GM19463 (cell line): ENCODE results near the gene HSBP1L1.

Experiments
- ATAC-seq: cut with Tn5 transposase; IDR thresholded peaks from one replicate; pipeline ENCODE4 v1.9.1; 2021; ENCODE audit warnings: mild to moderate bottlenecking, moderate library complexity; ENCODE audit not compliant: unreplicated experiment

Gene HSBP1L1

DNA sequence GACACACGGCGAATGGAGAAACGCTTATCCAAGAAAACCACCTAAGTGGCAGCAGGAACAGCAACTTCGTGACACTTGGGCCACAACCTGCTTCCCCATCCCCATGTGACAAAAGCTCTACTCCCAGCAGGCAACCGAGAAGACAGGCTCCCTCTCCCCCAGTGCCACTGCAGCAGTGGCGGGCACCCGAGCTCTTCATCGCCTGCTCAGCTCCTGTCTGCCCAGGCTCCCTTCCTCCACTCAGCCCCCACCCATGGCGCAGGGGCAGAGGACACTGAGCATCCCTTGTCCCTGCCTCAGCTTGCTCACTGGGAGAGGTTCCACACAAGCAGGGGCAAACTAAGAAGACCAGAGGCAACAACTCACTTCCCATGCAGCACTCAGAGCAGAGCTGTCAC lies 35.9 kb upstream of the HSBP1L1 start:
- ATAC-seq: no peak

DNA sequence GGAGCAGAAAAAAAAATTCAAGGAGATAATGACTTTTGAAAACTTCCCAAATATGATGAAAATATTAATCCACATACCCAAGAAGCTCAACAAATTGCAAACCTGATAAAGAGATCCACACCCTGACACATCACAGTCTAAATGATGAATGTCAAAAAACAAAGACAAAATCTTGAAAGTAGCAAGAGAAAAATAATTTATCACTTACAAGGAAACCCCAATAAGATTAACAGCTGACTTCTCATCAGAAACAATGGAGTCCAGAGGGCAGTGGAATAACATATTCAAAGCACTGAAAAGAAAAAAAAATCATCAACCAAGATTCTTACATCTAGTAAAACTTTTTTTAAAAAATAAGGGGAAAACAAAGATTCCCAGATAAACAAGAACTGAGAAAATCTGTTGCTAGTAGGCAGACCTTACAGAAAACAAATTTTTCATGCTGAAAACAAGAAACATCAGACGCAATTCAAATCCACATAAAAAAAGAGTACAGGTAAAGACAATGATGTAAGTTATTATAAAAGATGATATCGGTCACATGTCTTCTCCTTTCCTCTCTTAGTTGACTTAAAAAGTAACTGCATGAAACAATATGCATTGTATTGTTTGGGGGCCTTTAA lies 34.3 kb upstream of the HSBP1L1 start:
- ATAC-seq: no peak

DNA sequence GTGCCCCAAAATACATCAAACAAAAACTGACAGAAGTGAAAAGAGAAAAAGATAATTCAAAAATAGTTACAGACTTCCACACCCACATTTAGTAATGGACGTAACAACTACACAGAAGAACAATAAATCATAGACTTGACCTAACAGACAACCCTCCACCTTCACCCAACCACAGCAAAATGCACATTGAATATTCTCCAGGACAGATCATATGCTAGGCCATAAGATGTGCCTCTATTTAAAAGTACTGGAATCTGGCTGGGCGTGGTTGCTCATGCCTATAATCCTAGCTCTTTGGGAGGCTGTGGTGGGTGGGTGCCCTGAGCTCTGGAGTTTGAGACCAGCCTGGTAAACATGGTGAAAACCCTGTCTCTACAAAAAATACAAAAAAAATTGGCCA lies 33.0 kb upstream of the HSBP1L1 start:
- ATAC-seq: no peak

DNA sequence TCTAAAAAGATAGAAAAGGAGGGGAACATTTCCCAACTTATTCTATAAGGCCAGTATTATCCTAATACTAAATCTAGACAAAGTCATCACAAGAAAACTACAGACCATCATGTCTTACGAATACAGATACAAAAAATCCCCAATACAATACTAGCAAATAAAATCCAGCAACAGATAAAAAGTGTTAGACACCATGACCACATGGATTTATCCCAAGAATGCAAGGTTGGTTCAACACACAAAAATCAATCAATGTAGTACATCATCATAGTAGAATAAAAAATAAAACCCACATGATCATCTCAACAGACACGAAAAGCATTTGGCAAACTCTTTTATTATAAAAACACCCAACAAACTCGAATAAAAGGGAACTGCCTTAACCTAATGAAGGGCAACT lies 31.5 kb upstream of the HSBP1L1 start:
- ATAC-seq: no peak

DNA sequence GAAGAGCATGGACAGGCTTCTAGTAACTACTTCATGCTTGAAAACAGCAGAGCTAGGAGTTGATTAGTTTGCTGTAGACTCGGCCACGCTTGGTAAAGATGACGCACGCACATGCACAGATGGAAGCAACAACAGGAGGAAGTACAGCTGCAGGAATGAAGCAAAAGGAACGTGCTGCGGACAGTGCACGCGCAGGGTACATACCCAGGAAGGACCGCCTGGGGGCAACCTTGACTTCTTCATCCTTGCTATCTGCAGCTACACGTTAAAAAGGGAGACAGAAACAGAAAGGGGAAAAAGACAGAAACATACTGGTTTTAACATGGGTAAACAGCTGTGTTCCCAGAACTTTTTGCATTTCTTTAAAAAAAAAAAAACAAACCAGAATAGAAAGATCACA lies 30.7 kb upstream of the HSBP1L1 start:
- ATAC-seq: no peak

DNA sequence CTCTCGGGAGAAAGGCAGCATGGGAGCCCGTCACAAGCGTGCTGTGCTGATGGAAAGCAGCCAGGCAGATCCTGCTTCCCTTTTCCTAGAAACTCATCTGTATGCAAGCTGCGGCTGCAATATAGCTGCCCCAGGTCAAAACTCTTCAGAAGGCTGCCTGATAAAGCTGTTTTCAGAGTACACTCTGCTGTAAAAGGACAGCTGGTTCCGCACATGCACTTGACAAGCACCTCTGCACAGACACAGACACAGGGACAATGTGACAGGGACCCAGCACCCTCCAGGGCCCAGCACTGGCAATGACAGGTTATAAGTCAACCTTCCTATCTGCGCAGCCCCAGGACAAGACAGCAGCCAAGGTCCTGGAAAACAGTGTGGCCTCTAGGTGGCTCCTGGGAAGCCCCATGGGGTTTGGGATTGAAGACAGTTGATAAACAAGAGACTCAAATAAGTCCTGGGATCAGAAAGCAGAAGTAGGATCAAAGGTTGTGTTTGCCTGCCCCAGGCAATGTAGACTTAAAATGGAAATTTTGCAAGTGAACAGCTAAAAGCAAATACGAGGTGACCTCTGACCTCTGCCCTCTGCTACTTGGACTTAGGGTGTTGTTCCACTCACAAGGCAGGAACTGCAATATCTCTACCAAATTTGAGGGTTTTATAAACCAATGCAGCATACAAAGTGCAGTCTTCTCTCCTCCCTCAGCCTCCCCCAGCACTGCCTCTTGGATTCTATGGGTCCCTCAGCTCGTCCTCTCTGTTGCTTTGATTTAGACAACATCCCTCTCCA lies 29.9 kb upstream of the HSBP1L1 start:
- ATAC-seq: no peak

DNA sequence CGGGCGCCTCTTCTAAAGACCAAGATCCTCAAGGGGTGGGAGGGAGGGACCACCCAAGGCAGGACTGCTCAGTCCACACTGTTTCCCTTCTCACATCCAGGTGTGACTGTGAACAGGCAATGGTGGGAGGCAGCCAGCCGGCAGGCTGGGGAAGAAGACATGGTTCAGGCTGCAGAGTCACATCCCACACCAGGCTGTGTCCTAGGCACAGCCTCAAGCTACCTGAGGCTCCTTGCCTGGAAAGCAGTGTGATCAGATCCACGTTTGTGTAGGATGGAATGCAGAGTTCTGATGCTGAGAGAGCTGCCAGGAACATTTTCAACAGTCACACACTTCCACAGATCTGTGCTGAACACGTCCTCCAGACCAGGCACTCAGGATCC lies 29.4 kb upstream of the HSBP1L1 start:
- ATAC-seq: no peak

DNA sequence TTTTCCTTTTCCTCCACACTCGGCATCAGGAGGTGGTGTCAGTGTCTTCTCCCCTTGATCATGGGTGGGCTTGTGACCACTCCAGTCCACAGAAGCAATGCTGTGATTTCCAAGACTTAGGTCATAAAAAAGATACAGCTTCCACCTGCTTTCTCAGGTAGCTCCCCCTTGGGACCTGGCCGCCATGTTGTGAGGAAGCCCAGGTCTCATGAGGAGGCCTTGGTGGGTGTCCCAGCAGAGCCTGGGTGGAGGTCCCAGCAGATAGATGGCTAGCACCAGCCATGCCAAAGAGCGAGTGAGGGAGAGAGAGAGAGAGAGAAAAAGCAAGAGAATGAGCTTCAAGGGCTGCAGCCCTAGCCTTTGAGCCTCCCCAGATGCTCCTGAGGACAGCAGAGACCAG lies 28.9 kb upstream of the HSBP1L1 start:
- no peak for ATAC-seq

DNA sequence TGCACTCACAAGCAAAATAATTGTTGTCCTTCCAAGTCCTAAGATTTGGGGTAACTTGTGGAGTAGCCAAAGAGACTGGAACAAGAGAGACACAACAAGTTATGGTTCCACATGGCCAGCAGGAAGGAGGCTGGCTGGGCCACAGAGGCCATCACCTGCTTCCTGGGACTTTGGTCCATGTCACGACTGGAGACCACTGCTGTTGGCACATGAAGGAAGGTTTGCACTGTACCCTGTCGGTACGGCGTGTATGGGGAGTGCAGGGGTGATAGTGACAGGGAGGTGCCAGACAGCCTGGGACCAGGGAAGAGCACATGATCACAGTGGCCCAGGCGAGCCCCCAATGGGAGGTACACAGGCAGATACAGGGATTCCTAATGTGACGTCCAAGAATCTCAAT lies 28.5 kb upstream of the HSBP1L1 start:
- ATAC-seq: no peak

DNA sequence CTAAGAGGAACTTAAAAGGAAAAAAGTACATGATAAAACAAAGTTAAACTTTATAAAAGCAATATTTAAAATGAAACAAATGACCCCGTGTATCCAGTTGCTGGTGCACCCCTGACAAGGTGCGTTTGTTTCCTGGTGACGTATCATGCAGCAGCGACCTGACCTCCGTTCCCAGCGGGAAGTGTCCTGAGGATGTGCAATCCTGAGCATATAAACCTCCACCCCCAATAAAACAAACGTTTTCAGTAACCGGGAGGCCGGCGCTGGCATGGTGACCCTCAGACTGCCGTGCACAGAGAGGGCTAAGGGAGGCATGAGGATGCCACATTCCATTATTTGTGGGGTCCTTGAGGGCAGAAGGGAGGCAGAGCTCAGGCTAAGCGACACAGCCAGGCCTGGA lies 27.8 kb upstream of the HSBP1L1 start:
- no peak for ATAC-seq

DNA sequence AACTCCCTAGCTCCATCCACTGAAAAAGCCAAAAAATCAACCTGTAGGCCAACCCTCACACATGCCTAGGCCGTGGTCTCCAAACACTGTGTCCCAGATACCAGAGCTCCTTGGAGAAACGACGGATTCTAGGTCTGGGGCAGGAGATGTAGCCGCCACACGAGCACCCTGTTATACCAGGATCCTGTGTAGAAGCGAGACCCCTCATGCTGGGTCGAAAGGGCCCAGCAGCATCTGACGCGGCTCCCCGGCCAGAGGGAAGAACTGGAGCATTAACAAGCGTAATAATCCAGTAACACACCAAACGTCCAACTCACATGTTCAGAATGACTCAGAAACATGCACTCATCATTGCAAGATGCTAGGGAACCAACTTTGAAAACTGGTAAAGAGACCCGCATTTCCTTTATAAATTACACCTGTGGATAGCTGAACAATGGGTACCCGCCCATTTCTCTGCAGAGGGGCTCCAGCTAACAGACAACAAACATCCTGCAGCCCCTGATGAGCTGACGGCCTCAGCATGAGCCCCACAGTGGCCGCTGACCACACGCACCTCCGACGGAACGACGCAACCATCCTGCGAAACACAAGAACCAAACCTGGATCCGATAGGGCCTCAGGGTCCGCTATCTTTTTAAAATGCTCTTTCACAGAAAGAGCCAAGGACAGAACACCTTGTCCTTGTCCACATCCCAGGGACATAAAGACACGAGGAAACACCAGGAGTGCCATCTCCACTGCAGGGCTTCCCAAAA lies 27.2 kb upstream of the HSBP1L1 start:
- ATAC-seq: no peak

DNA sequence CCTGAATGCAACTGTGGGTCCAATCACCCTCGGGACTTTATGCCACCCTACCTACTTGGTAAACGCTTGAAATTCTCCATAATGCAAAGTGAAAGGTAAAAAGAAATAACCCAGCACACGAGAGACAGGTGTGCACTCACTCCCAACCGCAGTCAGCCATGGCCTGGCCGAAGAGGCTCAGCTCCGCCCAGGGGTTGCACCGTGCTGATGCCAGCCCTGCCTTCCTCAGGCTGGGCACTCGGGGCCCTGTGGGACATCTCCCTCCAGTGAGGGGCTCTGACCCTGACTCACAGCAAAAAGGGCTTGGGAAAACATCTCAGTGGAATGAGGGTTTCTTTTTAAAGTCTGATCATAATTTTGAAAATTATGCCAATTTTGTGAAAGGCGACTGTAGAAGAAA lies 26.2 kb upstream of the HSBP1L1 start:
- no peak for ATAC-seq

DNA sequence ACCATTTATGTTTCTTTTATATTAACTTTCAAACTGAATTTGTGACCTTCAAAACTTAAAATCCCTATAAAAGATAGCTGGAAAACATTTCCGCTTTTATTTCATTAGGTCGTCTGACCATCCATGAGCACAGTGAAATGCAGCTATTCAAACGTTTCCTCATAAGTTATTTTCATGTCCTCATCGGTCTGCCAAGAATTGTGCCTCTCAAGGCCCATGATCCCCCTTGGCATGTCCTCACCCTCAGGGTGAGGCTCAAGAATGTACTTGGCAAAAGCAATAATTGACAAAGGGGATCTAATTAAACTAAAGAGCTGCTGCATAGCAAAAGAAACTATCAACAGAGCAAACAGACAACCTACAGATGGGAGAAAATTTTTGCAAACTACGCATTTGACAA lies 25.3 kb upstream of the HSBP1L1 start:
- ATAC-seq: no peak

DNA sequence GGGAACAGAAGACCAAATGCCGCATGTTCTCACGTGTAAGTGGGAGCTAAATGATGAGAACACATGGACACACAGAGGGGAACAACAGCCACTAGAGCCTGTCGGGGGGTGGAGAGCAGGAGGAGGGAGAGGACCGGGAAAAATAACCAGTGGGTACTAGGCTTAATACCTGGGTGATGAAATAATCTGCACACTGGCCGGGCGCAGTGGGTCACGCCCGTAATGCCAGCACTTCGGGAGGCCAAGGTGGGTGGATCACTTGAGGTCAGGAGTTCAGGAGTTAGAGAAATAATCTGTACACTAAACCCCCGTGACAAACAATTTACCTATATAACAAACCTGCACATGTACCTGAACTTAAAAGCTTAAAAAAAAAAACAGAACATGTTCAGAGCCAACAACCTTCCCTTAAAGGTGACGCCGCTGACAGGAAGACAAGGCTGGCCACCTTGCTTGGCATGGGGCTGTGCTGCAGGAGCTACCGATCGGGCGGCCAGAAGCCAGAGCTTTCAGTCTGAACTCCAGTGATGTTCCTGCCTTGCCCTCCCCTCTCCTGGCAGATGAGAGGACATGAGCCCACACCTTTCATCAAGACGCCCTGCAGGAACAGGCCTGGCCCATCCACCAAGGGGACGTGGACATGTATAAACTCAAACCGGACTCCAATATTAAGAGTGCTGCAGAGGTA lies 24.2 kb upstream of the HSBP1L1 start:
- ATAC-seq: no peak

DNA sequence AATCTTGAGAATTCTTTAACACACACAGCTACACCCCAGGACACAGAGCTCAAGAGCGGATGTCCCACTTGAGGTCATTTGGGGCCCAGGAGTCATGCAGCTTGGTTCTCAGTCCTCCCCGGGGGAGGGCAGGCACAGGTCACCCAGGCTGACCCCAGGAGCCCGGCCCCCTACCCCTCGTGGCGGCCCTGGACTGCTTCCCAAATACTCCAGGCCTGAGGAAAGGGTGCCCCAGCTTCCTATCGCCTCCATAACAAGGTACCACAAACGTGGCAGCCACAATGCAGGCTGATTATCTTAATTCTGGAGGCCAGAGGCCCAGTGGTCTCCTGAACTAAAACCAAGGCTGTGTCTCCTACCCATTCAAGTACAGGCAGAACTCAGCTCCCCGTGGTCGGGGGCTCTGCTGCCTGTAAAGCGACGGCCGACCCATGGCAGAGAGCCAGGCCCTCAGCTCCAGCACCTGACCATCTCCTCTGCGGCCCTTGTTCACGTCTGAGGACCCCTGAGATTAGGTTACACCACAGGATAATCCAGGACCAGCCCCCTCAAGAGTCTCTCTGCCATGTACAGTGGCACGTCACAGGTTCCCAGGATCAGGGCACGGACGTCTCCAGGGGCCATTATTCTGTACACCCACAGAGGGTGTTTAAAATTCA lies 23.5 kb upstream of the HSBP1L1 start:
- no peak for ATAC-seq

DNA sequence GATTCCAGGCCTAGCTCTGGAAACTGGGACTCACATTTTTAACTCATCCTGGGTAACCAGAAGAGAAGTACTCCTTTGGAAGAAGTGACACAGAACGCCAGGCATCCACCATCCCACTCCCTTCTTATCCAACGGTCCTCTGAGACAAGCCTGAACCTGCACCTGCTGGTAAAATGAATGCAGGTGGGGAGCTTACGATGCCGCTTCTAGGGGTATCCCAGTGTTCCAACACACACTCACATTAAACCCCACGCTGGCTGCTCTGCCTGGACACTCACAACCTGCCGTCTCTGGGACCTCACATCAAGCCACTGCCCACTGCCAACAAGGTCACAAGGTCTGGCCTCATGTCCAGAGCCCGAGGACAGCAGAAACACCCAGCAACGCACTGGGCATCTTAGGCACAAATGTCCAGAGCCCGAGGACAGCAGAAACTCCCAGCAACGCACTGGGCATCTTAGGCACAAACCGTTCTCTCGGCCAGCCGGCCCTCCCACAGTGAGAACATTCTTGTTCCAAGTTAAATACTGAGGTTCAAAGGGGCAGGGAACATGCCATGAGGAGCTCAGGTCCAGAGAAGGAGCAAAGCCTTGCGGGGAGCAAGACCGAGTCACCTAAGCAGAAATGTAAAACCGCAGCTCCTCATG lies 22.8 kb upstream of the HSBP1L1 start:
- no peak for ATAC-seq

DNA sequence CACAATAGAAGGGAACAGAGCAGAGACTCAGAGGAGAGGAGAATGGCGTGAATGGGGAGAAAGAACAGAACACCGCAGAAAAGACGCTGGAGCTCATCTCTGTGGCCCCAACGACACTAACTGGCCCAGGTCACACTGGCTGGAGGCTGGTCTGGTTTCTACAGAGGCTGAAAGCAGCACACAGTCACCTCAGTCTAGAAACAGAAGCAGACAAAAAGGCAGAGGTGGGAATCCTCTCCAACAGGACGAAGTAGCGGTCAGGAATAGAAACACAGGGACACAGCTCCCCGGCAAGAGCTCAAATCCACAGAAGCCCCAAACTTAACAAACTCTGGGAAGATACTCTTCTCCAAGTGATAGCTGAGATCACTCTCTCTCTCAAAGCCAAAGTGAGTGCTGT lies 22.2 kb upstream of the HSBP1L1 start:
- no peak for ATAC-seq

DNA sequence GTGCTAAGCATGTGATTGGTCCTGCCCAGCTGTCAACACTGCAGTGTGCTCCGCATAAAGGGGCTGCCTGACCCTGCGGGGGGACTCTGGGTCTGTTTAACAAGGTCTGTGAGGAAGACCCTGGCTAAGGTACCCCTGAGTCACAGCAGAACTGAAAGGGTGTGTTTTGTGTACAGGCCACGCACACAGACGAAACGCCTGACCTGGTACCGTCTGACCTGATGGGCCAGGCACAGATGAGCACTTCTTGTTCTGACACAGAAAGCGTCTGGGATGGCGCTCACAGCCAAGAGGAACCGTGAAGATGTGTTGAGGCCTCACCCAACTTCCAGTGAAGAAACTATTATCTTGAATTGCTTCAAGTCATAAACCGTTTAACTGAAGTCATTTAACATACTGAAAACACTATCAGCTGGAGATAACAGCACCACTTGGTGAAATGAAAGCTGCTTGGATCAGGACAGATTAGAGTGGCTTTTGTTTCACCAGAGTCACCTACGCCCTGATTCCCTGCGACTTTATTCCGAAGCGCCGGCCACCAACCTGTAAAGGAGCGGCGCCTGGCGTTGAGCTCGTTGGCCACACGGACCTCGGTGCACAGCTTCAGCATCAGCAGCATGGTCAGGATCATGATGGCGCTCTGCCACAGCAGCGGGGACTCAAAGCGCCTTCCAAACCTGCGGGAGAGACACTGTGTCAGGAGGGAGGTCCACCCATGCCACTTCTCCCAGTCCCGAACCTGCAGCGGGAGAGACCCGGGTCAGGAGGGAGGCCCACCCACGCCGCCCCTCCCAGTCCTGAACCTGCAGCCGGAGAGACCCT lies 21.4 kb upstream of the HSBP1L1 start:
- no peak for ATAC-seq

DNA sequence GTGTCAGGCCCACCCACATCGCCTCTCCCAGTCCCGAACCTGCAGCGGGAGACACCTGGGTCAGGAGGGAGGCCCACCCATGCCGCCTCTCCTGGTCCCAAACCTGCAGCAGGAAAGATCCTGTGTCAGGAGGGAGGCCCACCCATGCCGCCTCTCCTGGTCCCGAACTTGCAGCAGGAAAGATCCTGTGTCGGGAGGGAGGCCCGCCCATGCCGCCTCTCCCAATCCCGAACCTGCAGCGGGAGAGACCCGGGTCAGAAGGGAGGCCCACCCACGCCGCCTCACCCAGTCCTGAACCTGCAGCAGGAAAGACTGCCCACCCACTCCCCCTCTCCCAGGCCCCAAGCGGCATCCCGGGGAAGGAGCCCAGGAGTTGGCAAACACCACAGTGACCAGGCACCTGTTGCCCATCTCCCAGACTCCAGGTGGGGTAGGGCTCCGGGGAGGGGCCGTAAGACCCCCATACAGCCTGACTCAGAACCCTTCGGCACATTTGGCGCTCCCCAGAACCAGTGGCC lies 20.8 kb upstream of the HSBP1L1 start:
- no peak for ATAC-seq
